Stimulated activated naive CD4-positive, alpha-beta T cell treated with Interleukin-2 at 50 U/mL for 16 hours (primary cell): Measurements from ENCODE around the gene GRIK4.

Source experiments
- DNase-seq: peaks from one replicate; lab custom pipeline; 2025; lab: John Stamatoyannopoulos, UW

GRIK4 gene

DNA sequence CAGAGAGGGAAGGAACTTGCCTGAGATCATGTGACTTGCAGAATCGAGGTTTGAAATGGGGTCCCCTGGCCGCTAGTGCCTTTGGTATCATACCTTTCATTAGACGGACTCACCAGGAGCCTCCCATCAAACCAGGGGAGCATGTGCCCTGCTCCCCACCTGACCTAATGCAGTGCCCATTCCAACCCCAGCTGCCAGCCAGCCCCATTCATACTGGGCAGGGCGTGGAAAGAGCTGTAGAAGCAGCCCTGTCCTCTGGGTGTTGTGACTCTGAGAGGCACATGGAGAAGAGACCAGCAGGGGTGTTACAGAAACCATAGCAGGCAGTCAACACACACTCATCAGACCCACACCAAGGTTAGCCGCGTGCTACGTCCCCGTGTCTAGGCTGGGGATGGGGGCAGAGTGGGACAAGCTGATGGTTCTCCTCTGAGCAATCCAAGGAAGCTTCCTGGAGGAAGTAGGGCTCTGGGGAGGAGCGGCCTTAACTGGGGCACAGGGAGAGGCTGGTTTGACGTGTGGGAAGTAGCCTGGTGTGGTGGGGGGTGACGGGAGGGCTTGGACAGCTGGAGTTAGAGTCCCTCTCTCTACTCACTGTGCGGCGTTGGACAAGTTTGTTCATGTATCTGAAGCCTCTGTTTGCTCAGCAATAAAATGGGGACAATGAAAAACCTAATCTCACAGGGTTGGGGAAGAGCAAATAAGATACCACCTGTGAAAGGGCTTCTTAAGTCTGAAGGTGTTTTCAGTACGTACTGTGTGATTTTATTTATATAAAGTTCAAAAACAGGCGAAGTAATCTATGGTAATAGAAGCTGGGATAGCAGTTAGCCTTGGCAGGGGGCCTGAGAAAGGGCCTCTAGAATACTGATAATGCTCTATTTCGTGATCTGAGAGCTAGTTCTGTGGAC, 14.0 kb downstream of the GRIK4 start:
- DNase-seq = no peak

DNA sequence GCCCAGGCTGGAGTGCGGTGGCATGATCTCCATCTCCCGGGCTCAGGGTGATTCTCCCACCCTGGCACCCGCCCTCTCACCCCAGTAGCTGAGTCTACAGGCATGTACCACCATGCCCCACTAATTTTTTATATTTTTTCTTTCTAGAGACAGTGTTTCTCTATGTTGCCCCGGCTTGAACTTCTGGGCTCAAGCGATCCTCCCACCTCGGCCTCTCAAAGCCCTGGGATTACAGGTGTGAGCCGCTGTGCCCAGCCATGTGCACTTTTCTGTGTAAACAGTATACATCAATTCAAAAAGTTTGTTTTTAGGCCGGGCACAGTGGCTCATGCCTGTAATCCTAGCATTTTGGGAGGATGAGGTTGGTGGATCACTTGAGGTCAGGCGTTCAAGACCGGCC, 14.7 kb downstream of the GRIK4 start:
- no peak for DNase-seq

GRCh38 chr11:120527111-120527761, 15.7 kb downstream of the GRIK4 start:
- no peak for DNase-seq

DNA sequence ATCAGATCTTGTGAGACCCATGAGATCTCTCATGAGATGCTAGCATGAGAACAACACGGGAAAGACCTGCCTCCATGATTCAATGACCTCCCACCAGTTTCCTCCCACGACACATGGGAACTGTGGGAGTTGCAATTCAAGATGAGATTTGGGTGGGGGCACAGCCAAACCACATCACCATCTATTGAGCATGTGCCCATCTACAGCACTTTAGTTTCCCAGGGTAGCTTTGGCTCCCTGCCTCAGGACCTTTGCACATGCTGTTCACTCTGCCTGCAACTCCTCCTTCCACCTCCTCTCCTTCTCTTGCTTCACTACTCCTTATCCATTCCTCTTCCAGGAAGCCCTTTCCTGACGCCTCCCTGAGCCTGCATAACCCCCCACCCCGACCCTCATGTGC, 17.2 kb downstream of the GRIK4 start:
- no peak for DNase-seq

- no peak for DNase-seq
Measured at GRCh38 chr11:120529214-120529613, 17.7 kb downstream of the GRIK4 start.

GRCh38 chr11:120529911-120530310, 18.4 kb downstream of the GRIK4 start:
- DNase-seq = no peak

DNA sequence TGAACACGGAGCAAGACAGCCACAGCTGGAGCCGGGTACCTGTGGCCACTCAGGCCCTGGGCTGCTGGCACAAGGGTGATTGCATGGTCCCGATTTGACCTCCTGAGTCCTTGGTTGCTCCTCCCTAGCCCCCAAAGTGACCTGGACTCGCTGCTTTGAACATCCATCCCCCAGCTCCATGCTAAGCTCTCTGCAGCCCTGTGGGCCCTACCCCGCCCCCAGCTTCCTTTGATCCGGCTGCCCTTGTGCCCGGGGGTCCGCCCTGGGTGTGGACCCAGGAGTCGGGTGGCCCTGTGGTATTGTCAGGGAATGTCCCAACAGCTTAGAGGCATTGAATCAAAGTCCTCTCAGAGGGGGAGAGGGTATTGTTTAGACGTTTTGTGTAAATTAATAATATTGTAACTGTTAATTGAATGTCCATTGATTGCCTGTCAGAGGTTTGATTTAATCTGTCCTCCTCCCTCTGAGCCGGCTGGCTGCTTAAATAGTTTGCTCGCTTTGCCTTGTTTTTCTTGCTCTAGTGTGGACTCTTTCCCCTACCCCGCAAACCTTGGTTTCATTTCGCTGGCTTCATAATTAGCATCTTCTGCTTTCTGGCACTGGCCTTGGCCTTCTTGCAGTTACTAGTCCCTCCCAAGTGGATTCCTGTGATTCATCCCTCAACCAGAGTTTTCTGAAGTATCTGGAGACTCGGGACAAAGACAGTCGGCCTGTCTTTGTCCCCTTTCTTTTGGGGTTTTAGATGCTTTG, 20.7 kb downstream of the GRIK4 start:
- no peak for DNase-seq

GRCh38 chr11:120532832-120533196, 21.3 kb downstream of the GRIK4 start:
- no peak for DNase-seq

- DNase-seq = no peak
Measured at GRCh38 chr11:120536091-120536796, 24.7 kb downstream of the GRIK4 start.

- no peak for DNase-seq
Measured at GRCh38 chr11:120536797-120537169, 25.2 kb downstream of the GRIK4 start.

GRCh38 chr11:120537996-120538395, 26.4 kb downstream of the GRIK4 start:
- no peak for DNase-seq

- no peak for DNase-seq
Measured at GRCh38 chr11:120538707-120539106, 27.2 kb downstream of the GRIK4 start.

DNA sequence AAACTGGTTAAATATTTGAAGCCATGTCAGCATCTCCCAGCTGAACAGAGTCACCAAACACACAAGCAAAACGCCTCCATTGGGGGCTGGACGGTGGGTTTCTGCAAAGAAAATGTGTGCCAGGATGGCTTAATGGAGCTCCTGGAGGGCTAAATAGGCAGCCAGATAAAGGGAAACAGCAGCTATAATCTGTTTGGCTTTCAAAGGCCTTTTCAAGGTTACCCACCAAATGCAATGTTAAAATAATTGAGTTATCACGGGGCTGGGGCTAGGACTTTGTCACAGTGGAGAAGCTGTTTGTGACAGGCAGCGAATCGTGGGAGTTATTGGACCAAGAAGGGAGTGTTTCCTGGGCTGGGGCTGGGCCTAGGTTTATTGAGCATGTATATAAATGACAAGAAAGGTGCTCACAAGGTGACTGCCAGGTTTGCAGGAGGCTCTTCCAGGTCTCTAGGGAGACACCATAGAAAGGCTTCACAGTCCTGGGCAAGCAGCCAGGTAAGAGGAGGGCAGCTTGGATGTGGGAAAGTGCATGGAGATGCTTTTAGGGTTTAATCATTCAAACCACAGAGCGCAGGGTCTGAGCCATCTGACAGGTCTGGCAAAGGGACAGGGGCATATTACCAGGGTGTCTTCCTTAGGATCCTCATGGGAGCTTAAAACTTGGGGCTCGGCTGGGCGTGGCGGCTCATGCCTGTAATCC, 28.3 kb downstream of the GRIK4 start:
- no peak for DNase-seq

DNA sequence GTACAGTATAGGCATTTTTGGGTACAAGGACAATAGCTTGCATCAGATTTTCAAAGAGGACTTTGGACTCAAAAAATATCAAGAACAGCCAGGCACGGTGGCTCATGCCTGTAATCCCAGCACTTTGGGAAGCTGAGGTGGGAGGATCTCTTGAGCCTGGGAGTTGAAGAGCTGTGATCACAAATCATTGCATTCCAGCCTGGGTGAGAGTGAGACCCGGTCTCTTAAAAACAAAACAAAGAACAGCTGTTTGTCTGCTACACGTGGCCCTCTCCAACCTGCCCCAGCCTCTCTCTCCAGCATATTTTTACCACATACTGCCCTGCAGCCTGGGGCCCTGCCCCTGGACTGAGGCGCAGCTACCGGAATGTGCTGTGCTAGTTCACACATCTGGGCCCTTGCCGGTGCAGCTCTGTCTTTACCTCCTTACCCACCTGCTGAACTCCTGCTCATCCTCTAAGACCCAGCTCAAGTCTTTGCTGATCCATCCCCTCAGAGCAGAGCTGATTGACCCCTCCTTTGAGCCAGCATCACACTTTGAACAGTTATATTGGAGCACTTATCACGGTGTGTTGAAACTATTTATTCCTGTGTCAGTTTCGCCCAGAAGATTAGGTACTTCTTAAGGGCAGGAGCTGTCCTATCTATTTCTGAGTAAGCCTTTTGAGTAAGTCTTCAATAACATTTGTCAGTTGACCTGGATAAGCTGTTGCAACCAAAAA, 29.4 kb downstream of the GRIK4 start:
- no peak for DNase-seq

DNA sequence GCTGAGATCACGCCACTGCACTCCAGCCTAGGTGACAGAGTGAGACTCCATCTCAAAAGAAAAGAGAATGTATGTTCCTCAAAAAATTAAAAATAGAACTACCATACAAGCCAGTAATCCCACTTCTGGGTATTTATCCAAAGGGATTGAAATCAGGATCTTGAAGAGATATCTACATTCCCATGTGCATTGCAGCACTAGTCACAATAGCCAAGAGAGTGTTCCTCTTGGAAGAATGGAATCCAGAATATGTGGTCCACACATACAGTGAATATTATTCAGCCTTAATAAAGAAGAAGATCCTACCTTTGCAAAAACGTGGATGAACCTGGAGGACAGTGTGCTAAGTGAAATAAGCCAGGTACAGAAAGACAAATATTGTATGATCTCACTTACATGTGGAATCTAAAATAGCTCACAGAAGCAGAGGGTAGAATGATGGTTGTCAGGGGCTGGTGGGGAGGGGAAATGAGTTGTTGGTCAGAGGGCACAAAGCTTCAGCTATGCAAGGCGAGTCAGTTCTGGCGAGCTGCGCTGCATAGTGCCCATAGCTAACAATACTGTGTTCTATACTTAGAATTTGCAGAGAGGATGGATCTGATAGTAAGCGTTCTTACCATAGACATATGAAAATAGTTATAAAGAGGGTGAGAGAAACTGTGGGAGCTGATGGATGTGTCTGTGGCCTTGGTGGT, 32.1 kb downstream of the GRIK4 start:
- no peak for DNase-seq

DNA sequence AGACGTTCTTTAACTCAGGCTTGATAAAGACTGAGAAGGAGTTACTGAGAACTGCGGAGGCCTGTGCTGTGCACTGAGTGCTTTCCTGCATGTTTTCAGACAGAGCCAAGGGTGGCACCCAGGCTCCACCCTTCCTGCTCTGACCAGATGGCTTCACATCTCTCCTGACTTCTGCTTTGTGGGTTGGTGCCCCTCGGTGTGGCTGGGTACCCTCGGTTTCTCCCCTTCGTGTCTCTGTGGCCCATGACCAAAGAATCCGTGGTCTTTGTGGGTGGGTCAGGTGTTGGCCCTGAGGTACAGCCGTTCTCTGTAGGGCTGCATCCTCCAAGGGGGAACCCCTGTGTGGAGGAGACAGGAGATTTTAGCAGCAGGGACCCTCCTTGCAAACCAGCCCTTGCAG, 34.3 kb downstream of the GRIK4 start:
- DNase-seq = no peak

- DNase-seq = no peak
Measured at GRCh38 chr11:120546312-120547205, 35.0 kb downstream of the GRIK4 start.

DNA sequence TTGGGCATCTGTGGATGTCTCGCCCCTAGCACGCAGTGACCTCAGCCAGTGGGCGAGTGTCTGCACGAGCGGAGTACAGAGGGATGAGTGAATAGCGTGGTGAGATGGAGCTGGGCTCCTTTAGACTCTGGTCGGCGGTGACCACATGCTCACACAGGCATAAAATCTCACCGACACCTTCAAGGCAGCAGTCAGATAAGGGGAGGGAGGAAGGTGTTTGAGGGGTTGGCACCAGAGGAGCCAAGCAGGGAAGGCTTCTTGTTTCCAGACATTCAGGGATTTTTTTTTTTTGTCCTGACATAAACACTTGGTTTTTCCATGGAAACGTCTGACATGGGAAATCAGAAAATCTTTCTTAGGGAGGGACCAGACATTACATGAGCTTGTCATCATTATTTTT, 35.8 kb downstream of the GRIK4 start:
- DNase-seq = no peak
